Loucy (cell line): Measurements from ENCODE around the gene FOXC2.

Experiments
- H2AFZ ChIP-seq: fragments of 200-600 bp; sonication (generic); 2 replicates; pipeline ENCODE4 v1.6.0; 2016; ENCODE audit warnings: antibody characterized with exemption, mild to moderate bottlenecking, low read length, moderate library complexity
- H3F3A ChIP-seq: fragments of 200-600 bp; 2 replicates; pipeline ENCODE4 v1.6.0; 2016; ENCODE audit warnings: antibody characterized with exemption, low read depth, mild to moderate bottlenecking
- H3K27me3 ChIP-seq: fragments of 200-600 bp; sonication (generic); 2 replicates; pipeline ENCODE4 v1.6.1; 2014; ENCODE audit warnings: low read length, mild to moderate bottlenecking; ENCODE audit not compliant: insufficient read depth, poor library complexity, severe bottlenecking
- H3K36me3 ChIP-seq: fragments of 200-600 bp; sonication (generic); 2 replicates; pipeline ENCODE4 v1.6.1; 2016; ENCODE audit warnings: low read length; ENCODE audit not compliant: insufficient read depth
- H3K4me1 ChIP-seq: fragments of 200-600 bp; sonication (generic); 2 replicates; pipeline ENCODE4 v1.5.1; 2014; ENCODE audit warnings: low read length, mild to moderate bottlenecking; ENCODE audit not compliant: insufficient read depth, poor library complexity, severe bottlenecking
- H3K4me2 ChIP-seq: fragments of 200-600 bp; sonication (generic); 2 replicates; pipeline ENCODE4 v1.6.0; 2014; ENCODE audit warnings: antibody characterized with exemption, low read length, low read depth, mild to moderate bottlenecking; ENCODE audit not compliant: poor library complexity, severe bottlenecking
- H3K4me3 ChIP-seq: fragments of 200-600 bp; sonication (generic); 2 replicates; pipeline ENCODE4 v1.5.1; 2014; ENCODE audit warnings: low read length, mild to moderate bottlenecking, mixed read lengths; ENCODE audit not compliant: poor library complexity, severe bottlenecking
- H3K79me2 ChIP-seq: fragments of 200-600 bp; sonication (generic); 2 replicates; pipeline ENCODE4 v1.6.1; 2014; ENCODE audit warnings: low read length; ENCODE audit not compliant: insufficient read depth
- H3K9ac ChIP-seq: fragments of 200-600 bp; sonication (generic); 2 replicates; pipeline ENCODE4 v1.6.0; 2014; ENCODE audit warnings: mild to moderate bottlenecking, low read depth, low read length, moderate library complexity; ENCODE audit not compliant: poor library complexity, severe bottlenecking
- H3K9me2 ChIP-seq: fragments of 200-600 bp; sonication (generic); replicated peaks from 2 replicates; pipeline ENCODE4 v1.6.1; 2016; ENCODE audit warnings: low read depth, low read length, mixed read lengths
- H3K9me3 ChIP-seq: fragments of 200-600 bp; sonication (generic); 2 replicates; pipeline ENCODE4 v1.6.1; 2014; ENCODE audit warnings: mild to moderate bottlenecking, antibody characterized with exemption, low read length, low read depth; ENCODE audit not compliant: insufficient read depth
- H4K20me1 ChIP-seq: fragments of 200-600 bp; sonication (generic); 2 replicates; pipeline ENCODE4 v1.6.0; 2014; ENCODE audit warnings: antibody characterized with exemption, low read length, mild to moderate bottlenecking; ENCODE audit not compliant: insufficient read depth, poor library complexity, severe bottlenecking
- CTCF ChIP-seq: fragments of 200-600 bp; sonication (generic); conservative IDR thresholded peaks from 2 replicates; pipeline ENCODE4 v1.5.1; 2014; ENCODE audit warnings: mild to moderate bottlenecking, antibody characterized with exemption, low read length
- EZH2phosphoT487 ChIP-seq: fragments of 200-600 bp; IDR thresholded peaks from 2 replicates; pipeline ENCODE4 v1.6.1; 2018; ENCODE audit warnings: antibody characterized with exemption, mild to moderate bottlenecking, moderate library complexity, borderline replicate concordance

Gene FOXC2

GRCh38 chr16:86597880-86598606 is 31.4 kb downstream of the FOXC2 start:
- H2AFZ ChIP-seq, result no peak overlapping the region

GRCh38 chr16:86598607-86599565 is 32.3 kb downstream of the FOXC2 start:
- no peaks in the 10 kb centered on the region for H3K27me3 ChIP-seq
- no peaks in the 10 kb centered on the region for H3K36me3 ChIP-seq
- H4K20me1 ChIP-seq, result no peaks in the 10 kb centered on the region
- no peaks in the 10 kb centered on the region for H3K9me2 ChIP-seq
- no peak overlapping the region for H3K9ac ChIP-seq
- no peak overlapping the region for H3K4me2 ChIP-seq
- H3F3A ChIP-seq, result no peaks in the 10 kb centered on the region
- H2AFZ ChIP-seq, result no peak overlapping the region
- peaks cover 10% of the 10 kb centered on the region for H3K4me1 ChIP-seq
- H3K9me3 ChIP-seq, result no peaks in the 10 kb centered on the region
- no peaks in the 10 kb centered on the region for H3K79me2 ChIP-seq
- TF ChIP-seq CTCF (no peak), EZH2phosphoT487 (no peak)
- H3K4me3 ChIP-seq, result no peak overlapping the region

More at GRCh38 chr16:86597880-86598606, 31.4 kb downstream of the FOXC2 start:
- H3K9ac ChIP-seq, result no peak overlapping the region
- no peaks in the 10 kb centered on the region for H3F3A ChIP-seq
- H3K9me3 ChIP-seq, result no peaks in the 10 kb centered on the region
- no peaks in the 10 kb centered on the region for H4K20me1 ChIP-seq
- TF ChIP-seq EZH2phosphoT487 (no peak), CTCF (no peak)
- H3K27me3 ChIP-seq, result no peaks in the 10 kb centered on the region
- no peaks in the 10 kb centered on the region for H3K79me2 ChIP-seq
- no peaks in the 10 kb centered on the region for H3K9me2 ChIP-seq
- H3K4me1 ChIP-seq, result peaks cover 18% of the 10 kb centered on the region
- no peaks in the 10 kb centered on the region for H3K36me3 ChIP-seq
- no peak overlapping the region for H3K4me3 ChIP-seq
- no peak overlapping the region for H3K4me2 ChIP-seq

GRCh38 chr16:86601356-86601755 is 34.7 kb downstream of the FOXC2 start:
- Histone ChIP-seq H3K9me3 (no peaks in the 10 kb centered on the region), H3K9ac (no peak overlapping the region), H3K79me2 (no peaks in the 10 kb centered on the region), H3K4me3 (no peak overlapping the region), H3F3A (no peaks in the 10 kb centered on the region), H2AFZ (no peak overlapping the region), H3K4me2 (no peak overlapping the region), H3K36me3 (no peaks in the 10 kb centered on the region), H3K27me3 (no peaks in the 10 kb centered on the region), H4K20me1 (no peaks in the 10 kb centered on the region), H3K9me2 (no peaks in the 10 kb centered on the region), H3K4me1 (peaks cover 8% of the 10 kb centered on the region)
- TF ChIP-seq CTCF, result no peak
- no peak for TF ChIP-seq EZH2phosphoT487
